ENCODE results near the gene DNM1.

Gene DNM1

DNA sequence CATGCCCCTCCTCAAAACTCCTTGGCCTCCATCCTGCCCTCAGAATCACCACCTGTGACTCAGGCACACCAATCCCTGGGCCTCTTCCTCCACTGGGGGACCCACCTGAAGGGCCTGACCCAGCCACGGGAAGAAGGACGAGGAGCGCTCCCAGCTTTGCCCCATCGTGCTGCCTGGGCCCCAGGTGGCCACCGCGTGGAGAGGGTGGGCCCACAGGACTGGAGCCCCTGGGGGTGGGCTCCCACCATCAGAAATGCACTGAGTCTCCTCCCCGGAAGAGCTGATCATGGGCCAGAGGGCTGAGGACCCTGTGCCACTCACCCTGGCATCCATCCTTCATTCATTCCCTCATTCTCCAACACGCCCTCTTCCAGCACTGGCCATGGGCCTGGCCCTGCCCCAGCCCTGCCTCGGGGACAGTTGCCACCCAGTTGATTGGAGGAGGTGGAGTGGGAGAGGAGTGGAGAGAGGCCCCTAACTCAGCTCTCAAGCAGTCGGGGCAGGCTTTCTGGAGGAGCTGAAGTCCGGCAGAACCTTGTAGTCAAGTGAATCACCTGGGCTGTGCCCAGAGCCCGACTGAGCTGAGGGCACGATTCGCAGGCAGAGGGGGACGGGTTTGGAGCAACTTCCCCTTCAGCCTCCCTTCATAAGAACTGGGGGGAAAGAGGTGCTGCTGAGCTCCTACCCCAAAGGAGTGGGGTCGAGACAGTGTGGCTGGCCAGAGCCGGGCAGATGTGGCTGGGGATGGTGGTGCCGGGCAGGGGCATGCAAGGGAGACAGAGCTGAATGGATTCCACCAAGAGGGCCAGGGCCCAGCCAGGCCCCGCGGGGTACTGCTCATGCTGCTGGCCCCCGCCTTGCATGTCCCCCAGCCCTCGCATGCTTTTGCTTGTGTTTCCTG lies 29.6 kb downstream of the DNM1 start:
- Histone ChIP-seq H3K4me1 (ENCODE audit: insufficient read depth, insufficient read length) (no peaks in the 10 kb centered on the region), H3K4me3 (ENCODE audit: insufficient read length, low read depth) (no peak overlapping the region), H3K9ac (ENCODE audit: insufficient read length, low read depth) (peak overlapping the region; percentile 32), H3K36me3 (ENCODE audit: insufficient read depth, insufficient read length, low read length) (peaks cover 8% of the 10 kb centered on the region), H3K27me3 (ENCODE audit: insufficient read depth, insufficient read length) (no peaks in the 10 kb centered on the region), H3K9me3 (ENCODE audit: insufficient read depth, low read length) (no peaks in the 10 kb centered on the region)
- no peak for TF ChIP-seq ZNF274 (IDR thresholded peaks at IDR 0.05; ENCODE audit: low read depth, low read length)
- no peak for TF ChIP-seq YY1 (IDR thresholded peaks at IDR 0.05; ENCODE audit: insufficient read depth, insufficient read length)
- no peak for TF ChIP-seq SUZ12 (IDR thresholded peaks at IDR 0.05; ENCODE audit: extremely low read depth, insufficient read depth, insufficient read length)
- DNase-seq (ENCODE audit: low read depth, low spot score): no peak

DNA sequence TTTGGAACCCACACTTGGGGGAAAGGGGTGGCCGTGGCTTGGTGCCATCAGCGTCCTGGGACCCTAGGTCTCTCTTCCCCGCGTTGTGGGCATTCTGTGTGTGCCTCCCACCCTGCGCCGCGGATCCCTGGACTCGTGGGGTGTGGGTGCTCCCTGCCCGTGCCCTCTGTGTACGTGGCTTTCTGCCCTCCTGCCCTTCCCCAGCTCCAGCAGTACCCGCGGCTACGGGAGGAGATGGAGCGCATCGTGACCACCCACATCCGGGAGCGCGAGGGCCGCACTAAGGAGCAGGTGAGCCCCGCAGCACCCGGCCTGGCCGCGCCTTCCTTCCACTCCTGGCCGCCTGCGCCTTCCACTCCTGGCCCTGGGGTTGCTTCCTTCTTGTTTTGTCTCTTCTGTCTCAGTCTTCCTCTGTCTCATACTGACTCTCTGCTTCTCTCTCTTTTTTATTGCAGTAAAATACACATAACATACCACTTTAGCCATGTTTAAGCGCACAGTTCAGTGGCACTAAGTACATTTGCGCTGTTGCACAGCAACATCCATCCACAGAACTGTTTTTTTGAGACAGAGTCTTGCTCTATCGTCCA lies 30.7 kb downstream of the DNM1 start:
- Histone ChIP-seq H3K4me3 (ENCODE audit: insufficient read length, low read depth) (no peak overlapping the region), H3K4me1 (ENCODE audit: insufficient read depth, insufficient read length) (no peaks in the 10 kb centered on the region), H3K9me3 (ENCODE audit: insufficient read depth, low read length) (no peaks in the 10 kb centered on the region), H3K9ac (ENCODE audit: insufficient read length, low read depth) (no peak overlapping the region), H3K36me3 (ENCODE audit: insufficient read depth, insufficient read length, low read length) (peaks cover 8% of the 10 kb centered on the region), H3K27me3 (ENCODE audit: insufficient read depth, insufficient read length) (no peaks in the 10 kb centered on the region)
- TF ChIP-seq SUZ12 (IDR thresholded peaks at IDR 0.05; ENCODE audit: extremely low read depth, insufficient read depth, insufficient read length) (no peak), ZNF274 (IDR thresholded peaks at IDR 0.05; ENCODE audit: low read depth, low read length) (no peak), YY1 (IDR thresholded peaks at IDR 0.05; ENCODE audit: insufficient read depth, insufficient read length) (no peak)
- DNase-seq (ENCODE audit: low read depth, low spot score): no peak

DNA sequence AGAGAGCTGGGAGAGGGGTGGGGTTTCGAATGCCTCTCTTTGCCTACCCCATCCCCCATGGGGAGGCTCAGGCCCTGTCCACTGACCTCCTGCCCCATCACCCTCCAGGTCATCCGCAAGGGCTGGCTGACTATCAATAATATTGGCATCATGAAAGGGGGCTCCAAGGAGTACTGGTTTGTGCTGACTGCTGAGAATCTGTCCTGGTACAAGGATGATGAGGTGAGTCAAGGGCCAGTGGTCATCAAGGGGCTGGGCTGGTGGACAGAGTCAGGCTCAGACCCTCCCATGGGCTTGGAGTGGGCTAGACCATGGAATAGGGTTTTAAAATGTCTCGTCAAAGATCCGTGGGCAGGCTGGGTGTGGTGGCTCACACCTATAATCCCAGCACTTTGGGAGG lies 38.9 kb downstream of the DNM1 start:
- TF ChIP-seq YY1 (IDR thresholded peaks at IDR 0.05; ENCODE audit: insufficient read depth, insufficient read length) (no peak), SUZ12 (IDR thresholded peaks at IDR 0.05; ENCODE audit: extremely low read depth, insufficient read depth, insufficient read length) (no peak), ZNF274 (IDR thresholded peaks at IDR 0.05; ENCODE audit: low read depth, low read length) (no peak)
- Histone ChIP-seq H3K4me1 (ENCODE audit: insufficient read depth, insufficient read length) (peaks cover 13% of the 10 kb centered on the region), H3K4me3 (ENCODE audit: insufficient read length, low read depth) (no peak overlapping the region), H3K36me3 (ENCODE audit: insufficient read depth, insufficient read length, low read length) (peaks cover 29% of the 10 kb centered on the region), H3K27me3 (ENCODE audit: insufficient read depth, insufficient read length) (no peaks in the 10 kb centered on the region), H3K9me3 (ENCODE audit: insufficient read depth, low read length) (no peaks in the 10 kb centered on the region), H3K9ac (ENCODE audit: insufficient read length, low read depth) (no peak overlapping the region)
- no peak for DNase-seq (ENCODE audit: low read depth, low spot score)

DNA sequence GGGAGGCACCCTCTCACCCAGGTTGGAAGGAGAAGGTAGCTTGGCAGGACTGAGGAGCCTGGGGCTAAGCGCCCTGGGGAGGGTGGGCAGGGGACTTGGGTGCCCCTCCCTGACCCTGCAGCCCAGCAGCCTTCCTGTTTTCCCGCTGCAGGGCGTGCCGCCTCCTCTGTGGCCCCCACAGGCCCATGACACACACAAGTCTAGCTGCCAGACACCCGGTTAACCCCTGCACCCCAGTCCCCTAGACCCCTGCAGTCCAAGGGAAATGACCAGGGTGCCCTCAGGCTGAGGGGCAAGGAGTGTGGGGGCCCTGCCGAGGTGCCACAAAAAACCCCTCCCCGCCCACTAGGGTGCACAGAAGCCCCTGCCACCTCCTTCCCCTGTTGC lies 39.6 kb downstream of the DNM1 start:
- Histone ChIP-seq H3K27me3 (ENCODE audit: insufficient read depth, insufficient read length) (no peaks in the 10 kb centered on the region), H3K9ac (ENCODE audit: insufficient read length, low read depth) (no peak overlapping the region), H3K4me3 (ENCODE audit: insufficient read length, low read depth) (no peak overlapping the region), H3K36me3 (ENCODE audit: insufficient read depth, insufficient read length, low read length) (peaks cover 36% of the 10 kb centered on the region), H3K4me1 (ENCODE audit: insufficient read depth, insufficient read length) (peaks cover 13% of the 10 kb centered on the region), H3K9me3 (ENCODE audit: insufficient read depth, low read length) (no peaks in the 10 kb centered on the region)
- TF ChIP-seq ZNF274 (IDR thresholded peaks at IDR 0.05; ENCODE audit: low read depth, low read length): no peak
- no peak for TF ChIP-seq SUZ12 (IDR thresholded peaks at IDR 0.05; ENCODE audit: extremely low read depth, insufficient read depth, insufficient read length)
- TF ChIP-seq YY1 (IDR thresholded peaks at IDR 0.05; ENCODE audit: insufficient read depth, insufficient read length): no peak
- DNase-seq (ENCODE audit: low read depth, low spot score): no peak

DNA sequence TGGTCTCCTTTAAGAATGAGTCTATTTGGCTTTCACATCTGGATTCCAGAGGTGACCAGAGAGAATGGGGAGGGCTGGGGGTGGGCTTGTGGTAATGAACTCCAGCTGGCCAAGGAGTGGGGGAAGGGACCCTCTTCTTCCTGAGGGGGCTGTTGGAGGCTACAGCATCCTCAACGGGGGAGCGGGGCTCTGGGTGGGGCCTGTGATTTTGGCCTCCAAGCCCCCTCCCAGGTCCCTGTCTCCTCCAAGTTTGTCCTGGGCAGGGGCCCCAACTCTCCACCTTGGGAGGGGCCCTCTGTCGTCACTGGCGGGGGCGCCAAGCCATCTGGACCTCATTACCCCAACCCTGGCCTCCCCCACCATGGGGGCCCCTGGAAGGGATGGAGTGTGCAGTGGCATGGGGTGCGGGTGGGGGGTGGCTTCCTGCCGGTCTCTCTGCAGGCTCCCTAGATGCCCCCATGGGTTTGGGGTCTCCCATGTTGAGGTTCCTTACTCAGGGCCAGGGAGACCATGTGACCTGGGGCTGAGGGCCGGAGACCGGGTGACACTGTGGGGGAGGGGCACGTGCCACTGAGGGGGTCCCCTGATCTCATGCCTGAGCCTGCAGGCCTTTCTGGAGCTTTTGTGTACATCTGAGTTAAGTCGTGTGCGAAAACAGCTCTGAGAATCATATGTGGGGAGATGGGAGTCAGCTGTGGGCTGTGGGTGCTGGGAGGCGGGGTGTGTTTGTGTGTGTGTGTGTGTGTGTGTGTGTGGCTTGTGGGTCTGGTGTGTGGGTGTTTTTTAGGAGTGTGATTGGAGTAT lies 40.2 kb downstream of the DNM1 start:
- Histone ChIP-seq H3K9ac (ENCODE audit: insufficient read length, low read depth) (no peak overlapping the region), H3K36me3 (ENCODE audit: insufficient read depth, insufficient read length, low read length) (peaks cover 39% of the 10 kb centered on the region)

DNA sequence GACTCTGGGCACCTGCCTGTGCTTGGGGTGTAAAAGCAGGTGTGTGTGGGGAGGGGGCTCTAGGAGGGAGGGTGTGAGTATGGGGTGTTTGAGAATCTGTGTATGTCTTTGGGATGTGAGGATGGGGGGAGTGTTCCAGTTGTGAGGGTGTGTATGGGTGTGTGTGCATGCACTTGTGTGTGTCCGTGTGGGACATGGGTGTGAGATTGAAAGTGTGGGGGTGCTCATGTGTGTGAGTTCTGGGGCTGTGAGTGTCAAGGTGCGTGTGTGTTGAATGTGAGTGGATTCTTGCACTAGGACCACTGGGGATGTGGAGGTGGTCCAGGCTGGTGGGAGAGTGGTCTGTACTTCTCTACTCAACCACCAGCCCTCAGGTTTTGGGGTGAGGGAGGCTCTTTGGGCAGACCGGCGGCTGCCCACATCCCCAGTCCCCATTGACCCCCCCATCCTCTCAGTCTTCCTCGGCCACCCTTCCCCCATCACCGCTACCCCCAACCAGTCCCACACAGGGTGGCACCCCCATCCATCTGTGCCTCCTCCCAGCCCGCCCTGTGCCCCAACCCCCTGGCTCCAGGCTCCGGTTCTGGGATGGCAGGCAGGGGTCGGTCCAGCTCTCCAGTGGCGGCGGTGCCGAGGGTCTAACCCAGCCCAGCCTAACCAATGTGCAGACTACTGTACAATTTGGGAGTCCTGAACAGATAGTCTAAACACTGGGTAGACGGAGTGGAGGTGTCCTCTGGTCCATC lies 41.1 kb downstream of the DNM1 start:
- no peak for TF ChIP-seq ZNF274 (IDR thresholded peaks at IDR 0.05; ENCODE audit: low read depth, low read length)
- no peak for TF ChIP-seq SUZ12 (IDR thresholded peaks at IDR 0.05; ENCODE audit: extremely low read depth, insufficient read depth, insufficient read length)
- TF ChIP-seq YY1 (IDR thresholded peaks at IDR 0.05; ENCODE audit: insufficient read depth, insufficient read length): no peak
- Histone ChIP-seq H3K36me3 (ENCODE audit: insufficient read depth, insufficient read length, low read length) (peaks cover 40% of the 10 kb centered on the region), H3K4me1 (ENCODE audit: insufficient read depth, insufficient read length) (peaks cover 13% of the 10 kb centered on the region), H3K27me3 (ENCODE audit: insufficient read depth, insufficient read length) (no peaks in the 10 kb centered on the region), H3K9me3 (ENCODE audit: insufficient read depth, low read length) (no peaks in the 10 kb centered on the region), H3K9ac (ENCODE audit: insufficient read length, low read depth) (no peak overlapping the region), H3K4me3 (ENCODE audit: insufficient read length, low read depth) (no peak overlapping the region)
- DNase-seq (ENCODE audit: low read depth, low spot score): no peak

More for the DNA sequence above, 40.2 kb downstream of the DNM1 start:
- H3K27me3 ChIP-seq (ENCODE audit: insufficient read depth, insufficient read length): no peaks in the 10 kb centered on the region
- no peak for DNase-seq (ENCODE audit: low read depth, low spot score)
- H3K9me3 ChIP-seq (ENCODE audit: insufficient read depth, low read length): no peaks in the 10 kb centered on the region
- H3K4me1 ChIP-seq (ENCODE audit: insufficient read depth, insufficient read length): peaks cover 13% of the 10 kb centered on the region
- TF ChIP-seq YY1 (IDR thresholded peaks at IDR 0.05; ENCODE audit: insufficient read depth, insufficient read length): no peak
- TF ChIP-seq SUZ12 (IDR thresholded peaks at IDR 0.05; ENCODE audit: extremely low read depth, insufficient read depth, insufficient read length): no peak
- TF ChIP-seq ZNF274 (IDR thresholded peaks at IDR 0.05; ENCODE audit: low read depth, low read length): no peak
- H3K4me3 ChIP-seq (ENCODE audit: insufficient read length, low read depth): no peak overlapping the region
